HepG2 (cell line): Measurements from ENCODE around the gene PCYT2. TPM values are rescaled to one million over a fixed set of nuclear protein-coding genes. Genes with fewer than 3 reads are reported as not detected.

ENCODE experiments used
- ASH2L ChIP-seq: fragments of 300-600, 200-600 bp; sonication (generic); IDR thresholded peaks from 2 replicates; pipeline ENCODE4 v1.7.0; 2017; ENCODE audit warnings: low read depth, mild to moderate bottlenecking, moderate library complexity, mixed read lengths, low read length; ENCODE audit not compliant: insufficient read length
- CREB3 ChIP-seq: sonication (generic); formaldehyde crosslinking; IDR thresholded peaks from 2 replicates; pipeline ENCODE4 v1.5.0; 2020; ENCODE audit warnings: missing genetic modification reagents
- DR1 ChIP-seq: sonication (generic); formaldehyde crosslinking; IDR thresholded peaks from 2 replicates; pipeline ENCODE4 v1.8.0; 2021; ENCODE audit warnings: mild to moderate bottlenecking, missing genetic modification reagents, inconsistent platforms
- GPN1 ChIP-seq: sonication (generic); formaldehyde crosslinking; IDR thresholded peaks from 2 replicates; pipeline ENCODE4 v1.5.1; 2020; ENCODE audit warnings: missing genetic modification reagents, borderline replicate concordance
- GZF1 ChIP-seq: sonication (generic); formaldehyde crosslinking; IDR thresholded peaks from 2 replicates; pipeline ENCODE4 v1.5.1; 2020; ENCODE audit warnings: mild to moderate bottlenecking, missing genetic modification reagents
- HNF4A ChIP-seq: sonication (generic); formaldehyde crosslinking; IDR thresholded peaks from 2 replicates; pipeline ENCODE4 v1.4.0; 2020; ENCODE audit warnings: missing genetic modification reagents
- SIN3A ChIP-seq: IDR thresholded peaks from 2 replicates; pipeline ENCODE4 v1.6.1; 2011; ENCODE audit warnings: low read depth, mild to moderate bottlenecking, control low read depth, low read length, borderline replicate concordance
- SP1 ChIP-seq, 2 experiments: fragments of 450-650 bp in 1 of 2; sonication (generic) in 1 of 2; formaldehyde crosslinking in 1 of 2; IDR thresholded peaks; 2 replicates each; pipeline versions ENCODE4 v1.4.0 to v1.6.1; 2016 to 2020; ENCODE audit warnings: missing genetic modification reagents in 1 of 2
- SRSF9 ChIP-seq: fragments of 200-400 bp; formaldehyde crosslinking; IDR thresholded peaks from 2 replicates; pipeline ENCODE4 v1.6.1; 2018; ENCODE audit warnings: borderline replicate concordance, mild to moderate bottlenecking, low read depth, low read length; ENCODE audit not compliant: insufficient read depth, poor library complexity, severe bottlenecking
- ZFP90 ChIP-seq: sonication (generic); formaldehyde crosslinking; IDR thresholded peaks from 2 replicates; pipeline ENCODE4 v1.8.0; 2022; ENCODE audit warnings: missing genetic modification reagents, mild to moderate bottlenecking, inconsistent platforms, borderline replicate concordance
- ZIK1 ChIP-seq: sonication (generic); formaldehyde crosslinking; IDR thresholded peaks from 2 replicates; pipeline ENCODE4 v1.5.0; 2020; ENCODE audit warnings: mild to moderate bottlenecking, low read depth, missing genetic modification reagents, borderline replicate concordance
- ZNF143 ChIP-seq: sonication (generic); formaldehyde crosslinking; IDR thresholded peaks from 2 replicates; pipeline ENCODE4 v1.4.0; 2020; ENCODE audit warnings: missing genetic modification reagents
- ZNF3 ChIP-seq: IDR thresholded peaks from 2 replicates; pipeline ENCODE4 v1.7.0; 2017; ENCODE audit warnings: inconsistent platforms
- ZNF34 ChIP-seq: sonication (generic); formaldehyde crosslinking; IDR thresholded peaks from 2 replicates; pipeline ENCODE4 v1.4.0; 2020; ENCODE audit warnings: mild to moderate bottlenecking, missing genetic modification reagents, borderline replicate concordance
- ZNF451 ChIP-seq: sonication (generic); formaldehyde crosslinking; IDR thresholded peaks from 2 replicates; pipeline ENCODE4 v1.5.0; 2020; ENCODE audit warnings: mild to moderate bottlenecking, missing genetic modification reagents
- ZNF577 ChIP-seq: sonication (generic); formaldehyde crosslinking; IDR thresholded peaks from 2 replicates; pipeline ENCODE4 v1.4.0; 2020; ENCODE audit warnings: mild to moderate bottlenecking, low read depth, missing genetic modification reagents, borderline replicate concordance
- ZNF580 ChIP-seq: IDR thresholded peaks from 2 replicates; pipeline ENCODE4 v1.6.1; 2016; ENCODE audit warnings: low read depth, borderline replicate concordance
- ZNF678 ChIP-seq: sonication (generic); formaldehyde crosslinking; IDR thresholded peaks from 2 replicates; pipeline ENCODE4 v1.4.0; 2020; ENCODE audit warnings: mild to moderate bottlenecking, missing genetic modification reagents
- ZNF800 ChIP-seq: sonication (generic); formaldehyde crosslinking; IDR thresholded peaks from 2 replicates; pipeline ENCODE4 v1.4.0; 2020; ENCODE audit warnings: missing genetic modification reagents
- ZNF841 ChIP-seq: sonication (generic); formaldehyde crosslinking; IDR thresholded peaks from 2 replicates; pipeline ENCODE4 v1.8.1; 2023; ENCODE audit warnings: missing genetic modification reagents, borderline replicate concordance
- ZSCAN30 ChIP-seq: sonication (generic); formaldehyde crosslinking; IDR thresholded peaks from 2 replicates; pipeline ENCODE4 v1.5.0; 2020; ENCODE audit warnings: mild to moderate bottlenecking, missing genetic modification reagents
- polyA plus RNA-seq, 8 experiments: library from polyadenylated mRNA; depleted of rRNA in 3 of 8; stranded (reverse) in 7 of 8; unstranded in 1 of 8; fragments of >200 nt; fragmentation: Illumina TruSeq in 4 of 8; extraction: Trizol in 4 of 8; gene quantifications; 2 replicates each; pipeline versions ENCODE4 v1.2.1 to v1.2.3, GENCODE V29; 2011 to 2016; ENCODE audit warnings: low read depth in 4 of 8, missing spikeins in 1 of 8, mixed read lengths in 1 of 8; ENCODE audit not compliant: insufficient read depth in 1 of 8
- total RNA-seq, 5 experiments: library from RNA; depleted of rRNA; stranded (reverse); fragments of >200 nt; fragmentation: Illumina TruSeq; extraction: Trizol; gene quantifications; 2 replicates each; pipeline ENCODE4 v1.2.3, GENCODE V29; 2016; ENCODE audit warnings: low read depth in 1 of 5
- TF ChIP-seq, protein P1 (sequence below): sonication (generic); formaldehyde crosslinking; IDR thresholded peaks from 2 replicates; pipeline ENCODE4 v1.4.0; 2020; ENCODE audit warnings: missing genetic modification reagents, low read depth, mild to moderate bottlenecking, borderline replicate concordance
- TF ChIP-seq, protein P2 (sequence below): sonication (generic); formaldehyde crosslinking; IDR thresholded peaks from 2 replicates; pipeline ENCODE4 v1.4.0; 2020; ENCODE audit warnings: missing genetic modification reagents, borderline replicate concordance

Gene PCYT2
- total and polyA plus RNA-seq, 2 of the 13 experiments (the other 11 are each of a cell fraction or from before 2014, with no cell fraction given) = 147 to 297 TPM

DNA sequence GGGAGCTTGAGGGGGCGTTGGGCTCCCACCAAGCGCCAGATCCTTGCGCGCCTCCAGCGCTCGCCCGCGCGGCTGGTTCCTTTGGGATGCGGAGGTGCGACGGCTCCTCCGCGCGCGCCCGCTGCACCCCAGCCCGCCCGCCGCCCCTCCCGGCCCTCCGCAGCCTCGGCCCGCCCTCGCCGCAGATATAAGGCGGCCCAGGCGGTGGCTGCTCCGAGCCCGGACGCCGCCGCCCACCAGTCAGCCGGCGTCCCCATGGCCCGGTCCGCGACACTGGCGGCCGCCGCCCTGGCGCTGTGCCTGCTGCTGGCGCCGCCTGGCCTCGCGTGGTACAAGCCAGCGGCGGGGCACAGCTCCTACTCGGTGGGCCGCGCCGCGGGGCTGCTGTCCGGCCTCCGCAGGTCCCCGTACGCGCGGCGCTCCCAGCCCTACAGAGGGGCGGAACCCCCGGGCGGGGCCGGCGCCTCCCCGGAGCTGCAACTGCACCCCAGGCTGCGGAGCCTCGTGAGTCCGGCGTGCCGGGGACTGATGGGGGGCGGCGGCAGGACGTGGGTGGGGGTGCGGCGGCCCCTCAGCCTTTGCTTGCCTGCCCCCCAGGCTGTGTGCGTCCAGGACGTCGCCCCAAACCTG is 9.1 kb downstream of the PCYT2 start, which contains the start of gene NPB (continued):
- TF ChIP-seq ZNF800 (CRISPR knock-in tag) (no peak), ZNF577 (CRISPR knock-in tag) (no peak), DR1 (0 out of 2 replicates have a peak, but pooled peaks have one; percentile 6), ZNF143 (no peak), SRSF9 (no peak), ZFP90 (CRISPR knock-in tag) (no peak), GZF1 (CRISPR knock-in tag) (0 out of 2 replicates have a peak, but pooled peaks have one; percentile 10), ASH2L (no peak), ZNF841 (no peak; the same call in 1 of the 2 replicates), CREB3 (no peak), GPN1 (no peak), ZNF3 (no peak), SIN3A (0 out of 2 replicates have a peak, but pooled peaks have one; percentile 40), ZIK1 (CRISPR knock-in tag) (0 out of 2 replicates have a peak, but pooled peaks have one; percentile 37), ZNF678 (peak; percentile 55; the same call in 1 of the 2 replicates), ZNF34 (CRISPR knock-in tag) (peak; percentile 87; the same call in 1 of the 2 replicates), ZNF451 (peak; percentile 68; the same call in 1 of the 2 replicates), ZNF580 (CRISPR knock-in tag) (0 out of 2 replicates have a peak, but pooled peaks have one; percentile 18), ZSCAN30 (CRISPR knock-in tag) (peak; percentile 43; the same call in 1 of the 2 replicates), HNF4A (CRISPR knock-in tag) (0 out of 2 replicates have a peak, but pooled peaks have one; percentile 4), SP1 (IDR thresholded peaks at IDR 0.05) (no peak), SP1 (CRISPR knock-in tag; IDR thresholded peaks at IDR 0.05) (0 out of 2 replicates have a peak, but pooled peaks have one; percentile 22)
- TF ChIP-seq, protein P1, sequence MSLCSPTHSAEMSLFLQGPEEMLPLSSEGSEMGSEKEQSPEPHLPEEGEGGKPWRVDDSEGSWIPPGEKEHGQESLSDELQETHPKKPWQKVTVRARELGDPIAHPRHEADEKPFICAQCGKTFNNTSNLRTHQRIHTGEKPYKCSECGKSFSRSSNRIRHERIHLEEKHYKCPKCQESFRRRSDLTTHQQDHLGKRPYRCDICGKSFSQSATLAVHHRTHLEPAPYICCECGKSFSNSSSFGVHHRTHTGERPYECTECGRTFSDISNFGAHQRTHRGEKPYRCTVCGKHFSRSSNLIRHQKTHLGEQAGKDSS (CRISPR knock-in tag) = no peak
- TF ChIP-seq, protein P2, sequence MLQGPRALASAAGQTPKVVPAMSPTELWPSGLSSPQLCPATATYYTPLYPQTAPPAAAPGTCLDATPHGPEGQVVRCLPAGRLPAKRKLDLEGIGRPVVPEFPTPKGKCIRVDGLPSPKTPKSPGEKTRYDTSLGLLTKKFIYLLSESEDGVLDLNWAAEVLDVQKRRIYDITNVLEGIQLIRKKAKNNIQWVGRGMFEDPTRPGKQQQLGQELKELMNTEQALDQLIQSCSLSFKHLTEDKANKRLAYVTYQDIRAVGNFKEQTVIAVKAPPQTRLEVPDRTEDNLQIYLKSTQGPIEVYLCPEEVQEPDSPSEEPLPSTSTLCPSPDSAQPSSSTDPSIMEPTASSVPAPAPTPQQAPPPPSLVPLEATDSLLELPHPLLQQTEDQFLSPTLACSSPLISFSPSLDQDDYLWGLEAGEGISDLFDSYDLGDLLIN (CRISPR knock-in tag) = 0 out of 2 replicates have a peak, but pooled peaks have one; percentile 21
